ENCODE data around the gene ZNF777. TPM values are rescaled to one million over a fixed set of nuclear protein-coding genes. Genes with fewer than 3 reads are reported as not detected.

The ZNF777 gene
- total RNA-seq, 1 experiment from 2014 or later: 12.0 TPM

GRCh38 chr7:149433124-149433523 lies 27.7 kb downstream of the ZNF777 start:
- ATAC-seq (no peak), DNase-seq (ENCODE audit: low spot score) (no peak)
- no peak for TF ChIP-seq TEAD1 (CRISPR knock-in tag; IDR thresholded peaks at IDR 0.05)
- TF ChIP-seq HMGA2 (CRISPR knock-in tag; IDR thresholded peaks at IDR 0.05): no peak
- TF ChIP-seq ZNF425 (CRISPR knock-in tag; conservative IDR thresholded peaks at IDR 0.05): no peak
- TF ChIP-seq MLX (CRISPR knock-in tag; IDR thresholded peaks at IDR 0.05): no peak
- TF ChIP-seq NR1H2 (CRISPR knock-in tag; IDR thresholded peaks at IDR 0.05): no peak
- TF ChIP-seq SP1 (CRISPR knock-in tag; conservative IDR thresholded peaks at IDR 0.05): no peak
- ChIA-PET CTCF (no interaction called here), POLR2A (no interaction called here)
- Mint-ChIP-seq H3K27ac (no peak overlapping the region), H3K36me3 (peaks cover 6% of the 10 kb centered on the region; the same call in 1 of the 2 replicates), H3K4me3 (no peak overlapping the region), H3K9me3 (no peaks in the 10 kb centered on the region), H3K4me1 (no peaks in the 10 kb centered on the region), H3K27me3 (ENCODE audit: low read depth) (no peaks in the 10 kb centered on the region; the same call in 1 of the 2 replicates)

- CTCF ChIA-PET: interaction anchor here (1.0 to 1.5 kb wide), 4 partner anchors 9 to 230 kb away, joined by 3 to 9 read pairs (median 4); no protein-coding TSS in a partner anchor
- peaks cover 6% of the 10 kb centered on the region; the same call in 1 of the 2 replicates for H3K36me3 Mint-ChIP-seq
- TF ChIP-seq ZMAT4 (CRISPR knock-in tag; IDR thresholded peaks at IDR 0.05): no peak
- no peak for TF ChIP-seq MYBL2 (CRISPR knock-in tag; IDR thresholded peaks at IDR 0.05)
- no peak for TF ChIP-seq JUN (CRISPR knock-in tag; IDR thresholded peaks at IDR 0.05)
- no peak for TF ChIP-seq USF1 (CRISPR knock-in tag; IDR thresholded peaks at IDR 0.05)
- TF ChIP-seq ATF2 (CRISPR knock-in tag; IDR thresholded peaks at IDR 0.05; ENCODE audit: borderline replicate concordance, low read depth): no peak
- no peak for TF ChIP-seq CREB1 (CRISPR knock-in tag; IDR thresholded peaks at IDR 0.05)
- TF ChIP-seq IRF1 (CRISPR knock-in tag; IDR thresholded peaks at IDR 0.05): no peak
- no peak for TF ChIP-seq MLX (CRISPR knock-in tag; IDR thresholded peaks at IDR 0.05)
- no peak for TF ChIP-seq TP53 (CRISPR knock-in tag; IDR thresholded peaks at IDR 0.05)
- no peak for TF ChIP-seq FOXP1 (CRISPR knock-in tag; IDR thresholded peaks at IDR 0.05; ENCODE audit: borderline replicate concordance)
- TF ChIP-seq GABPB1 (CRISPR knock-in tag; IDR thresholded peaks at IDR 0.05): no peak
- no peak for TF ChIP-seq ERG (CRISPR knock-in tag; IDR thresholded peaks at IDR 0.05)
- no peak for TF ChIP-seq KAT7 (CRISPR knock-in tag; IDR thresholded peaks at IDR 0.05; ENCODE audit: borderline replicate concordance)
- TF ChIP-seq HMGXB4 (CRISPR knock-in tag; IDR thresholded peaks at IDR 0.05): no peak
- TF ChIP-seq FOXK1 (CRISPR knock-in tag; IDR thresholded peaks at IDR 0.05): no peak
- TF ChIP-seq E2F4 (CRISPR knock-in tag; IDR thresholded peaks at IDR 0.05; ENCODE audit: borderline replicate concordance, low read depth): no peak
- TF ChIP-seq MXD4 (CRISPR knock-in tag; IDR thresholded peaks at IDR 0.05; ENCODE audit: borderline replicate concordance): no peak
Observed at GRCh38 chr7:149432121-149432691, 28.7 kb downstream of the ZNF777 start.

More at GRCh38 chr7:149432121-149432691, 28.7 kb downstream of the ZNF777 start:
- Mint-ChIP-seq H3K4me1 (no peaks in the 10 kb centered on the region), H3K9me3 (no peaks in the 10 kb centered on the region), H3K4me3 (no peak overlapping the region), H3K27me3 (ENCODE audit: low read depth) (no peaks in the 10 kb centered on the region; the same call in 1 of the 2 replicates), H3K27ac (no peak overlapping the region)
- DNase-seq (ENCODE audit: low spot score) (no peak), ATAC-seq (no peak)
- POLR2A ChIA-PET: no interaction called here

Data from WTC11 (cell line).